CD14-positive monocyte (primary cell): ENCODE data around the gene LHX8. TPM values are rescaled to one million over a fixed set of nuclear protein-coding genes. Genes with fewer than 3 reads are reported as not detected.

ENCODE experiments used
- DNase-seq, 3 donors: peaks; one replicate each; pipeline ENCODE4 v3.0.0-alpha.2; 2011 to 2022
- H2AFZ ChIP-seq: 2 replicates; pipeline ENCODE4 v1.6.0; 2012; ENCODE audit warnings: mild to moderate bottlenecking, low read depth, low read length, inconsistent platforms; ENCODE audit not compliant: insufficient read depth, poor library complexity, severe bottlenecking
- H3K27ac ChIP-seq, 2 donors: 1 replicate in 1 of 2; 2 replicates in 1 of 2; pipeline ENCODE4 v1.5.1; 2012 to 2013; ENCODE audit warnings: low read length in 2 of 2, control low read depth in 1 of 2, inconsistent platforms in 1 of 2, low read depth in 1 of 2, mild to moderate bottlenecking in 1 of 2
- H3K27me3 ChIP-seq, 2 donors: one replicate each; pipeline versions ENCODE4 v1.6.0 to v1.6.1; 2011 to 2013; ENCODE audit warnings: low read length in 2 of 2; ENCODE audit not compliant: control insufficient read depth in 2 of 2, insufficient read depth in 2 of 2
- H3K36me3 ChIP-seq, 2 donors: replicated peaks in 1 of 2; 1 replicate in 1 of 2; 2 replicates in 1 of 2; pipeline versions ENCODE4 v1.5.1 to v1.6.1; 2012 to 2013; ENCODE audit warnings: low read length in 2 of 2, control low read depth in 1 of 2, inconsistent platforms in 1 of 2, mild to moderate bottlenecking in 1 of 2; ENCODE audit not compliant: insufficient read depth in 2 of 2, control insufficient read depth in 1 of 2
- H3K4me1 ChIP-seq, 2 donors: 1 replicate in 1 of 2; 2 replicates in 1 of 2; pipeline versions ENCODE4 v1.5.1 to v1.6.1; 2012 to 2013; ENCODE audit warnings: low read length in 2 of 2, control low read depth in 1 of 2, inconsistent platforms in 1 of 2, mild to moderate bottlenecking in 1 of 2, moderate library complexity in 1 of 2; ENCODE audit not compliant: insufficient read depth in 2 of 2, control insufficient read depth in 1 of 2
- H3K4me2 ChIP-seq: replicated peaks from 2 replicates; pipeline ENCODE3; 2012; ENCODE audit warnings: low read length, moderate library complexity, mild to moderate bottlenecking; ENCODE audit not compliant: poor library complexity, severe bottlenecking; ENCODE audit errors: extremely low read depth
- H3K4me3 ChIP-seq, 3 experiments: fragments of 200-600 bp in 1 of 3; sonication (generic) in 1 of 3; replicated peaks in 1 of 3; 1 replicate in 2 of 3; 2 replicates in 1 of 3; pipeline ENCODE4 v1.5.1; 2011 to 2013; ENCODE audit warnings: low read length in 3 of 3, mild to moderate bottlenecking in 3 of 3, control low read depth in 2 of 3, low read depth in 2 of 3, inconsistent platforms in 1 of 3, moderate library complexity in 1 of 3
- H3K79me2 ChIP-seq: 2 replicates; pipeline ENCODE4 v1.6.0; 2012; ENCODE audit warnings: mild to moderate bottlenecking, control low read depth, inconsistent platforms, low read length, moderate library complexity; ENCODE audit not compliant: insufficient read depth
- H3K9ac ChIP-seq: 2 replicates; pipeline ENCODE4 v1.6.0; 2017; ENCODE audit warnings: low read length, mild to moderate bottlenecking; ENCODE audit not compliant: insufficient read depth, poor library complexity, severe bottlenecking
- H3K9me3 ChIP-seq, 2 donors: replicated peaks in 1 of 2; 1 replicate in 1 of 2; 2 replicates in 1 of 2; pipeline versions ENCODE4 v1.5.1 to v1.6.1; 2012 to 2013; ENCODE audit warnings: low read length in 2 of 2, control low read depth in 1 of 2; ENCODE audit not compliant: control insufficient read depth in 1 of 2, insufficient read depth in 1 of 2
- H4K20me1 ChIP-seq: 2 replicates; pipeline ENCODE4 v1.6.0; 2012; ENCODE audit warnings: mild to moderate bottlenecking, low read length, control low read depth, moderate library complexity; ENCODE audit not compliant: insufficient read depth
- H3K27ac Mint-ChIP-seq, 7 donors: one replicate each; pipeline ENCODE4 v1.8.0; 2020; ENCODE audit warnings: mild to moderate bottlenecking in 7 of 7, mixed read lengths in 7 of 7, moderate library complexity in 6 of 7, inconsistent platforms in 2 of 7
- H3K27me3 Mint-ChIP-seq, 3 donors: one replicate each; pipeline ENCODE4 v1.8.0; 2021 to 2022; ENCODE audit warnings: low read depth in 3 of 3, mild to moderate bottlenecking in 3 of 3, mixed read lengths in 3 of 3, moderate library complexity in 3 of 3, inconsistent platforms in 1 of 3
- H3K36me3 Mint-ChIP-seq, 2 donors: one replicate each; pipeline ENCODE4 v1.8.0; 2020; ENCODE audit warnings: mixed read lengths in 2 of 2, inconsistent platforms in 1 of 2, mild to moderate bottlenecking in 1 of 2
- H3K4me1 Mint-ChIP-seq: one replicate; pipeline ENCODE4 v1.8.0; 2020; ENCODE audit warnings: mild to moderate bottlenecking, mixed read lengths
- H3K4me3 Mint-ChIP-seq, 2 donors: one replicate each; pipeline ENCODE4 v1.8.0; 2020; ENCODE audit warnings: mild to moderate bottlenecking in 2 of 2, mixed read lengths in 2 of 2, moderate library complexity in 1 of 2
- H3K9me3 Mint-ChIP-seq, 7 donors: one replicate each; pipeline ENCODE4 v1.8.0; 2020 to 2022; ENCODE audit warnings: mixed read lengths in 7 of 7, mild to moderate bottlenecking in 6 of 7, moderate library complexity in 6 of 7, inconsistent platforms in 2 of 7
- CTCF ChIP-seq: fragments of 200-600 bp; IDR thresholded peaks from one replicate; pipeline ENCODE4 v1.8.0; 2022; ENCODE audit warnings: antibody characterized with exemption, mild to moderate bottlenecking
- WGBS: methylation state at CpG from one replicate; pipeline ENCODE4 v1.1.5; 2013; ENCODE audit warnings: missing lambda C conversion rate; ENCODE audit not compliant: insufficient coverage; 5-methylcytosine and 5-hydroxymethylcytosine counted together
- intact Hi-C, 2 donors: fragments of 100-400 bp; cut with micrococcal nuclease; formaldehyde crosslinking; loops; one replicate each; pipeline versions ENCODE4 v1.15.0 to v1.15.1; 2023
- polyA plus RNA-seq, 3 donors: library from polyadenylated mRNA; depleted of rRNA in 1 of 3; unstranded in 2 of 3; stranded (reverse) in 1 of 3; fragments of 300-500 nt in 2 of 3; fragments of >200 nt in 1 of 3; fragmentation: Illumina TruSeq in 2 of 3; gene quantifications; 1 replicate in 2 of 3; 2 replicates in 1 of 3; pipeline ENCODE4 v1.2.3, GENCODE V29; 2012 to 2021

Gene LHX8
- polyA plus RNA-seq, 3 donors: not detected

GRCh38 chr1:75170011-75170410 is 35.8 kb downstream of the LHX8 start:
- no peak for TF ChIP-seq CTCF
- no peaks in the 10 kb centered on the region for H3K79me2 ChIP-seq
- H3K27ac ChIP-seq: no peak overlapping the region
- intact Hi-C loops: no loop called here
- H3K27me3 Mint-ChIP-seq: peaks cover 0 to 4% (median 4%) of the 10 kb centered on the region in 3 donors
- no peaks in the 10 kb centered on the region for H3K9me3 ChIP-seq
- H4K20me1 ChIP-seq: no peaks in the 10 kb centered on the region
- WGBS: no CpG with 5 or more reads among the region's 2 CpGs
- H3K27me3 ChIP-seq: peaks cover 0 to 2% of the 10 kb centered on the region in 2 donors
- no peak overlapping the region for H2AFZ ChIP-seq
- no peaks in the 10 kb centered on the region for H3K36me3 ChIP-seq
- no peak overlapping the region for H3K4me2 ChIP-seq
- no peaks in the 10 kb centered on the region for H3K4me1 ChIP-seq
- H3K4me1 Mint-ChIP-seq: peaks cover 1% of the 10 kb centered on the region
- no peak overlapping the region for H3K4me3 Mint-ChIP-seq
- no peak for DNase-seq
- no peak overlapping the region for H3K27ac Mint-ChIP-seq
- H3K9me3 Mint-ChIP-seq: peaks cover 0 to 5% (median 0%) of the 10 kb centered on the region in 7 donors
- H3K36me3 Mint-ChIP-seq: no peaks in the 10 kb centered on the region
- H3K4me3 ChIP-seq: no peak overlapping the region
- H3K9ac ChIP-seq: no peak overlapping the region

- WGBS: 100% methylated on average over 1 of the region's 2 CpGs
- H3K9me3 ChIP-seq: no peaks in the 10 kb centered on the region
- H3K27me3 ChIP-seq: peaks cover 0 to under 1% of the 10 kb centered on the region in 2 donors
- no peak for DNase-seq
- intact Hi-C loops: no loop called here
- H3K4me3 ChIP-seq: no peak overlapping the region
- H3K79me2 ChIP-seq: no peaks in the 10 kb centered on the region
- Mint-ChIP-seq H3K4me3 (no peak overlapping the region), H3K36me3 (no peaks in the 10 kb centered on the region), H3K27me3 (peaks cover 0 to 4% (median 4%) of the 10 kb centered on the region in 3 donors), H3K9me3 (peaks cover 0 to 6% (median 0%) of the 10 kb centered on the region in 7 donors), H3K27ac (no peak overlapping the region), H3K4me1 (no peaks in the 10 kb centered on the region)
- no peak overlapping the region for H3K27ac ChIP-seq
- no peaks in the 10 kb centered on the region for H3K4me1 ChIP-seq
- H3K36me3 ChIP-seq: no peaks in the 10 kb centered on the region
- H4K20me1 ChIP-seq: no peaks in the 10 kb centered on the region
- no peak overlapping the region for H3K4me2 ChIP-seq
- H2AFZ ChIP-seq: no peak overlapping the region
- TF ChIP-seq CTCF: no peak
- H3K9ac ChIP-seq: no peak overlapping the region
Observed at GRCh38 chr1:75170981-75171380, 36.8 kb downstream of the LHX8 start.
